MM.1S (cell line): ENCODE results near the gene FASLG.

Source experiments
- EZH2 ChIP-seq: fragments of 300-600 bp; sonication (generic); optimal IDR thresholded peaks from 2 replicates; pipeline ENCODE3; 2017; ENCODE audit warnings: low read depth, mild to moderate bottlenecking, antibody characterized with exemption, low read length, mixed read lengths
- TF ChIP-seq, protein P1 (sequence below): fragments of 300-600 bp; sonication (generic); IDR thresholded peaks from 2 replicates; pipeline ENCODE4 v1.5.1; 2016; ENCODE audit warnings: antibody characterized with exemption, low read length, mixed read lengths

DNA sequence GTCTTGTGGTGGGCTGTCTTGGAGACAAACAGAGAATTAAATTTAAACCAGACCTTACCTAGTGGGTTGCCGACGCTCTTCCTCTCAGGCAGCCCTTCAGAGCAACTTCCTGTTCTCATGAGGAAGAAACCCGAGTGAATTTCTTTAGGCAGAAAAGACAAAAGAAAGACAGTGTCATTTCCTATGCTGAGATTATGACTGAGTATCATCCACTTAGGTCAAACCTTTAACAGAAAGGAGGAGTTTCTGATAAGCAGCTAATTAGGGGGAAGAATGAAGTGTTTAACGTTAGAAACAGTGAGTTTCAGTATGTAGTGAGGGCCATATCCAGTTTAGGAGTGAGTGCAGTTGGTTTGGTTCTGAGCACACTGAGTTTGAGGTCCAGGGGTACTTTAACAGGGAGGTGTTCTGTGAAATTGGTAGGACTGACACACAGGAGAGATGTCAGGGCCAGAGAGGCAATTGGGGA, 38.7 kb downstream of the FASLG start:
- TF ChIP-seq, protein P1, sequence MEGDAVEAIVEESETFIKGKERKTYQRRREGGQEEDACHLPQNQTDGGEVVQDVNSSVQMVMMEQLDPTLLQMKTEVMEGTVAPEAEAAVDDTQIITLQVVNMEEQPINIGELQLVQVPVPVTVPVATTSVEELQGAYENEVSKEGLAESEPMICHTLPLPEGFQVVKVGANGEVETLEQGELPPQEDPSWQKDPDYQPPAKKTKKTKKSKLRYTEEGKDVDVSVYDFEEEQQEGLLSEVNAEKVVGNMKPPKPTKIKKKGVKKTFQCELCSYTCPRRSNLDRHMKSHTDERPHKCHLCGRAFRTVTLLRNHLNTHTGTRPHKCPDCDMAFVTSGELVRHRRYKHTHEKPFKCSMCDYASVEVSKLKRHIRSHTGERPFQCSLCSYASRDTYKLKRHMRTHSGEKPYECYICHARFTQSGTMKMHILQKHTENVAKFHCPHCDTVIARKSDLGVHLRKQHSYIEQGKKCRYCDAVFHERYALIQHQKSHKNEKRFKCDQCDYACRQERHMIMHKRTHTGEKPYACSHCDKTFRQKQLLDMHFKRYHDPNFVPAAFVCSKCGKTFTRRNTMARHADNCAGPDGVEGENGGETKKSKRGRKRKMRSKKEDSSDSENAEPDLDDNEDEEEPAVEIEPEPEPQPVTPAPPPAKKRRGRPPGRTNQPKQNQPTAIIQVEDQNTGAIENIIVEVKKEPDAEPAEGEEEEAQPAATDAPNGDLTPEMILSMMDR = no peak
- no peak for TF ChIP-seq EZH2
